GM18526 (cell line): ENCODE measurements around the gene SPATS2.

Experiments
- POLR2A ChIP-seq: IDR thresholded peaks from 3 replicates; pipeline ENCODE4 v1.6.1; 2011; ENCODE audit not compliant: insufficient read length; ENCODE audit errors: extremely low read depth

Gene SPATS2

GRCh38 chr12:49567611-49568441 lies 200.6 kb downstream of the SPATS2 start, which contains the start of gene MCRS1:
Gene MCRS1 (minus strand): TSS chr12:49568142. CDS start chr12:49566731, 1,411 bp downstream.
- peak; percentile 91 for TF ChIP-seq POLR2A

GRCh38 chr12:49568442-49569162 lies 201.3 kb downstream of the SPATS2 start:
- TF ChIP-seq POLR2A, result no peak
